Activated CD4-positive, alpha-beta T cell treated with anti-CD3 and anti-CD28 coated beads for 36 hours (primary cell): ENCODE data around the gene NUDT16L1. TPM values are rescaled to one million over a fixed set of nuclear protein-coding genes. Genes with fewer than 3 reads are reported as not detected.

Experiments
- ATAC-seq: fragments of 200-7000 bp; cut with Tn5 transposase; one replicate; pipeline ENCODE4 v1.10.0; 2021; ENCODE audit warnings: mild to moderate bottlenecking, moderate library complexity
- CTCF ChIA-PET: fragments of 350-600 bp; sonication (Branson Sonifier 250); formaldehyde crosslinking; loops from one replicate; lab custom pipeline; 2021; ENCODE audit warnings: antibody characterized with exemption; lab: Charles Lee
- POLR2A ChIA-PET: fragments of 350-600 bp; sonication (Branson Sonifier 250); formaldehyde crosslinking; loops from one replicate; lab custom pipeline; 2021; ENCODE audit warnings: antibody characterized with exemption, inconsistent platforms; lab: Charles Lee
- DNase-seq: peaks from one replicate; pipeline ENCODE4 v3.0.0-alpha.2; 2020
- H3K27ac Mint-ChIP-seq: one replicate; pipeline ENCODE4 v1.8.0; 2021; ENCODE audit warnings: mixed read lengths
- H3K27me3 Mint-ChIP-seq: one replicate; pipeline ENCODE4 v1.8.0; 2021; ENCODE audit warnings: mixed read lengths
- H3K36me3 Mint-ChIP-seq: one replicate; pipeline ENCODE4 v1.8.0; 2021; ENCODE audit warnings: low read depth, mixed read lengths
- H3K4me1 Mint-ChIP-seq: one replicate; pipeline ENCODE4 v1.8.0; 2021; ENCODE audit warnings: mixed read lengths
- H3K4me3 Mint-ChIP-seq: one replicate; pipeline ENCODE4 v1.8.0; 2021; ENCODE audit warnings: mild to moderate bottlenecking, moderate library complexity, mixed read lengths
- H3K9me3 Mint-ChIP-seq: one replicate; pipeline ENCODE4 v1.8.0; 2021; ENCODE audit warnings: low read depth, mixed read lengths
- intact Hi-C, 2 experiments: fragments of 100-400 bp; cut with DNase I in 1 of 2; cut with micrococcal nuclease in 1 of 2; formaldehyde crosslinking; loops; one replicate each; pipeline versions ENCODE4 v1.14.2 to v1.15.1; 2022 to 2024; cut with DNase I, micrococcal nuclease
- total RNA-seq, 2 experiments: library from RNA; stranded (reverse); gene quantifications; one replicate each; pipeline ENCODE4 v1.2.3, GENCODE V29; 2021

NUDT16L1 gene
- total RNA-seq, 2 experiments from 2014 or later, result 16.4 to 22.5 TPM

DNA sequence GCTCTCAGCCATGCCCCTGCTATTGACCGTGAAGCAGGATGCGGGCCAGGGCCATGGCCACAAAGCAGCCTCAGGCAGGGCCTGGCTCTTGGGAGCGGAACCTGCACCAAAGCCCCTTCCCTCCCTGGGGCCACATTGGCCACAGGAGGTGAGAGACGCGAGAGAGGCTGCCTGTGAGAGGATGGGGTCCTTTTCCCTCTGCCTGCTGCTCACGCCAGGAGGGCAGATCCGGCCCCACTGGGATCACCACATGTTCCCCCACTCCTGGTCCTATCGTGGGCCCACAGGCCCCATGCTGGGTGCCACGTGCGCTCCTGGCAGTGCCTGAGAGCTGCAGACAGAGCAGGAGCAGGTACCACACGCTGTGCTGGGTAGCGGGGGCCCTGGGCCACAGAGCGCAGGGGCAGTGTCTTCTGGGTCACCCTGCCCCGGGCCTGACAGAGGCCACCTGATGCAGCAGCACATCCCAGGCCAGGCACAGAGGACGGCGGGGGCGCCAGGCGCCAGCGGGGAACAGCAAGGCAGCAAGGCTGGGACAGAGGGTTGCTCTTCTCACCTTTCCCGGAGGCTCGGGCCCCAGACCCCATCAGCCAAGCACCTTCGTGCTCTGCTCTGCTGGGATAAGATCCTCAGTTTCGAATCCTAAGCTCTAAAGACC, 9.2 kb upstream of the NUDT16L1 start:
- Mint-ChIP-seq H3K9me3 (no peaks in the 10 kb centered on the region), H3K36me3 (peaks cover 12% of the 10 kb centered on the region), H3K27me3 (no peaks in the 10 kb centered on the region), H3K27ac (no peak overlapping the region), H3K4me3 (no peak overlapping the region), H3K4me1 (peaks cover 4% of the 10 kb centered on the region)
- ChIA-PET CTCF (interaction anchor here (1.2 to 1.3 kb wide), 2 partner anchors 10 to 11 kb away, joined by 3 read pairs; no protein-coding TSS in a partner anchor), POLR2A (no interaction called here)
- intact Hi-C loops, result no loop called here
- DNase-seq (no peak), ATAC-seq (no peak)

DNA sequence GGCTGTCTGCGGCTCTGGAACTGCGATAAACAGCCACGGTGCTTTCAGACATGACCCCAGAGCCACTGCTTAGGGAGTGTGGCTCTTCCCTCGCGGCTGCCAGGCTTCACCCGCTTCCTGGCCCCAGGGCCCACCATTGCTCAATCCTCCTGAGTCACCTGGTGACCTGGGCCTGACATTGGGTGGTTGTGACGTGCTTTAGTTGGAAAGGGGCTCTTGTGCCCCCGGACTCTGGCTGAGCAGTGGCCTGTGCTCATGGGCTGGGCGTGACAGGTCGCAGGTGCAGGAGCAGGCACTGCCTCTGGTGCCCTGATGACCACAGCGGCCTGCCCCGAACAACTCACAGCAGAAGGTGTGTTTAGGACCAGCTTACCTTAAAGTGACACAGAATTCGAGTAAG, 8.6 kb upstream of the NUDT16L1 start:
- ChIA-PET CTCF (interaction anchor here (1.2 kb wide), 1 partner anchor 11 kb away, joined by 3 read pairs; no protein-coding TSS in a partner anchor), POLR2A (no interaction called here)
- Mint-ChIP-seq H3K36me3 (peaks cover 10% of the 10 kb centered on the region), H3K27ac (no peak overlapping the region), H3K4me1 (peaks cover 4% of the 10 kb centered on the region), H3K4me3 (no peak overlapping the region), H3K9me3 (no peaks in the 10 kb centered on the region), H3K27me3 (no peaks in the 10 kb centered on the region)
- intact Hi-C loops, result no loop called here
- no peak for DNase-seq
- ATAC-seq, result no peak

DNA sequence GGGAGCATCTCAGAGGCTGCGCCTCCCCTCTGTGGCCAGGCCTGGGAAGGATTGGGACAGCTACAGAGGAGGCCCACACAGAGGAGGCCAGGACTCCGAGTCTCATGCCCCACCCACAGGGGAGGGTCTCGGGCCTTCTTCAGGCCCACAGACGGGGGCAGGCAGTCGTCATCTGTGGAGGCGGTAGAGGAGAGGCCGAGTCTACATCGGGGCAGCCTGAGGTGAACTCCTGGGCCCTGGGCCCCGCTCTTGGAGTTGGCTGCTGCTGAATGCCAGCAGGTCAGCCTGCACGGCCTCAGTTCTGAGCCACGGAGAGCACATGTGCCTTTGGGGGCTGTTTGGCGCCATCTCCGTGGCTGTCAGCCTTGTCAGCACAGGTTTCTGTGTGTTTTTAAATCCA, 8.1 kb upstream of the NUDT16L1 start:
- ChIA-PET CTCF (interaction anchor here (0.5 to 1.2 kb wide), 2 partner anchors 11 to 281 kb away, joined by 3 read pairs; no protein-coding TSS in a partner anchor), POLR2A (no interaction called here)

DNA sequence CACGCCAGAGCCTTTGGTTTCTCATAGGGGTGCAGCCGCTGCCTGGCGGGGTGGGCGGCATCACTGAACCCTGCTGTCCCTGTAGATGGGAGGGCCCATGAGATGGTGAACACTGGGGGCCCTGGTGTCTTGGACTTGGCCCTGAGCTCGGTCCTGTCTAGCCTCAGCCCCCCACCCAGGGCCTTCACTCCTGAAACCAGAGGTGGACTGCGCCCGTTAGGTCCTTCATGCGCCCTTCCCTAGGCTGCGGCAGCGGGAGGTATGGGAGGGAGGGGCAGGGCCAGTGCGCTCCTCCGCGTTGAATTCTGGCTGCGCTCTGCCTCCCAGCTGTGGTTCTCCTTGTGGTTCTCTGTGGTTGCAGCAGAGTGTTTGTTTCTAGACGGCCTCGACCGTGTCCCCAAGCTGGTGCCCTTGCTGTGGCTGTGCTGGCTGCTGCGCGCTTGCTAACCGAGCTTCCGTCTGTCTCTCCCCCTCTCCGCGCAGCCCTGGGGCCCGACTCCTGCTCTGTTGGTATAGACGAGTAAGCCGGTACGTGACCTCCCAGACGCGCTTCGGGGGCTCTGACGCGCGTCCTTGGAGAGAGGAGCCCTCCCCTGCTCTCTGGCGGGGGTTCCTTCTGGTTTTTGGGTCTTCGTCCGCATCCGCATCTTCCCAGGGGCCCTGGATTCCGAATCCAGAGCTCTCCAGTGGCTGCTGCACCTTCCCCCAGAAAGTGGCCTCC, 7.4 kb upstream of the NUDT16L1 start:
- DNase-seq (no peak), ATAC-seq (no peak)
- Mint-ChIP-seq H3K36me3 (peaks cover 10% of the 10 kb centered on the region), H3K4me3 (no peak overlapping the region), H3K9me3 (no peaks in the 10 kb centered on the region), H3K4me1 (peaks cover 4% of the 10 kb centered on the region), H3K27me3 (no peaks in the 10 kb centered on the region), H3K27ac (no peak overlapping the region)
- intact Hi-C loops, result no loop called here
- POLR2A ChIA-PET, result no interaction called here
- CTCF ChIA-PET, result interaction anchor here (0.5 kb wide), 1 partner anchor 280 kb away, joined by 3 read pairs; no protein-coding TSS in a partner anchor

More for the DNA sequence above, 8.1 kb upstream of the NUDT16L1 start:
- H3K27ac Mint-ChIP-seq, result no peak overlapping the region
- no peak for DNase-seq
- peaks cover 10% of the 10 kb centered on the region for H3K36me3 Mint-ChIP-seq
- peaks cover 4% of the 10 kb centered on the region for H3K4me1 Mint-ChIP-seq
- no peak for ATAC-seq
- H3K9me3 Mint-ChIP-seq, result no peaks in the 10 kb centered on the region
- H3K4me3 Mint-ChIP-seq, result no peak overlapping the region
- intact Hi-C loops, result no loop called here
- no peaks in the 10 kb centered on the region for H3K27me3 Mint-ChIP-seq

DNA sequence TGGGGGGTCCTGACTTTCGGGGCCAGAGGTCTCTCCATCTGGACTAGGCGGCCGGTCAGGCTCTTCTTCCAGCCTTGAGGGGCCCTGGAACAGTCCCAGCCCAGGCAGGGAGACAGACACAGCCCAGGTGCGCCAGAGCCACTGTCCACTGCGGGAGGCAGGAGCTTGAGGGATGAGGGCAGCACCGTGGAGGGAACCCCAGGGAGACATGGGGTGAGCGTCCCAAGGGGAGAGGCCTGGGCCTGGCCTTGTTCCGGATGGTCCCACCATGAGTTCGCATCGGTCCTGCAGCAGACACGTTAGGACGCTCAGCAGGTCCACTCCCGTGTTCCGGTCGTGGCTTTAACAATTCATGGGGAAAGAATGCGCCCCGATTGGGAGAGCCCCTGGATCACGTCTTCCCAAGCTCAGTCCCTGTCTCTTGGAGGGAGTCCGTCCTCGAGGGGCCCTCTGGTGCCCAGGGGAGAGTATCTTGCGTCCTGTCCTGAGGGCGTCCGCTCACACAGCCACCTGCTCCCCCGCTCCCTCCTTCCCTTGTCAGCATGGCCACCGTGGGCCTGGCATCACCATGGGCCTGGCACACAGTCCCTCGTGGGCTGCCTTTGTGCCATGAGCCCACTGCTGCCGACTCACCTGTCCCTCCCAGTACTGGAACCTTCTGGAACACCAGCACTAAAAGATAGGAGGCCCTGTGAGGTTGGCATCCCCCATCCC, 6.7 kb upstream of the NUDT16L1 start:
- intact Hi-C loops, result no loop called here
- no peaks in the 10 kb centered on the region for H3K9me3 Mint-ChIP-seq
- ATAC-seq (no peak), DNase-seq (no peak)
- H3K4me1 Mint-ChIP-seq, result peaks cover 4% of the 10 kb centered on the region
- no peak overlapping the region for H3K4me3 Mint-ChIP-seq
- ChIA-PET CTCF (no interaction called here), POLR2A (no interaction called here)
- no peaks in the 10 kb centered on the region for H3K27me3 Mint-ChIP-seq
- H3K36me3 Mint-ChIP-seq, result peaks cover 9% of the 10 kb centered on the region
- H3K27ac Mint-ChIP-seq, result no peak overlapping the region

DNA sequence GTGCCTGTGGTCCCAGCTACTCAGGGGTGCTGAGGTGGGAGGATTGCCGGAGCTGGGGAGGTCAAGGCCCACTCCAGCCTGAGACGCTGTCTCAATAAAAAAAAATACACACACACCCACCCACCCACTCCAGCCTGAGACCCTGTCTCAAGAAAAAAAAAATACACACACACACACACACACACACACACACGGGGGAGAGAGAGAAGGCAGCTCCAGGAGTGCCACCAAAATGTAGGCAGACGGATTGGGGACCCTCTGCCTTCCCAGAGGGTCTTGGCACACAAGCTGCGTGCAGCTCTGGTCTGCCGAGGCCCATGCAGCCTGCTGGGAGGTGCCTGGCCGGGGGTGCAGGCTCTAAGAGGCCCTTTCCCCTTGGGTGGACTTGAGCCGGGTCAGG, 5.9 kb upstream of the NUDT16L1 start:
- intact Hi-C loops, result no loop called here
- CTCF ChIA-PET, result no interaction called here
- DNase-seq (no peak), ATAC-seq (no peak)
- Mint-ChIP-seq H3K27ac (no peak overlapping the region), H3K4me3 (no peak overlapping the region), H3K9me3 (no peaks in the 10 kb centered on the region), H3K27me3 (no peaks in the 10 kb centered on the region), H3K4me1 (peaks cover 5% of the 10 kb centered on the region), H3K36me3 (peaks cover 8% of the 10 kb centered on the region)
- POLR2A ChIA-PET, result no interaction called here

DNA sequence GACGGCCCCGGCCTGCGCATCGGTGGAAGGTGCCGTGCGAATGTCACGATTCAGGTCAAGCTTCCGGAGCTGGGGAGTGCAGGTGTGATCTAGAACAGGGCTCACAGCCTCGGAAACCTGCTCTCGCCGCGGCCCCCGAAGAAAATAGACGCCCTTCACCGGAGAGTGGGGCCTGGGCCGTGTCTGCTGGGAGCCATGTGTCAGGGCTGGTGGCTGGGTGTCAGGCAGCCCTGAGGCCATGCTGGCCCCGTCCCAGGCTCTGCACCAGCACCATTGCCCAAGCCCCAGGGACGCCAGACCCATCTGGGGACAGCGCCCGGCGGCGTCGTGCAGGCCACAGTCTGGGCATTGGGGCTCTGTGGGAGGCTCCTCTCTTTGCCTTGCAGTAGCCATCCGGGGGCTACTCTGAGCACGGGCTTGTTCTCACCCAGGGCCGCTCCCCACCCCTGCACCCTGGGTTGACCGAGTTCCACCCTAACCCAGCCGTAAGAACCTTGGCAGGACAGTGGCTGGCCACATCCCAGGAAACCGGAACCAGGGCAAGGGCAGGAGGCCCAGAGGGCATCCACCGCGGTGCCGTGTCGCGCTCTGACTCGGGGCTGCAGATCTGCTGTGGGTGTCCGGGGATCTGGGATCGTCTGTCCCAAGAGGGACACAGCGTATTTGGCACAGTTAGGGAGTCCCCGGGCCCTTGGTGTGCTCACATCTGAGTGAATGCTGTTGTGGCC, 5.3 kb upstream of the NUDT16L1 start:
- H3K9me3 Mint-ChIP-seq, result no peaks in the 10 kb centered on the region
- POLR2A ChIA-PET, result no interaction called here
- no peaks in the 10 kb centered on the region for H3K27me3 Mint-ChIP-seq
- intact Hi-C loops, result no loop called here
- no peak overlapping the region for H3K27ac Mint-ChIP-seq
- DNase-seq (no peak), ATAC-seq (no peak)
- H3K4me1 Mint-ChIP-seq, result peaks cover 7% of the 10 kb centered on the region
- no peak overlapping the region for H3K4me3 Mint-ChIP-seq
- peaks cover 8% of the 10 kb centered on the region for H3K36me3 Mint-ChIP-seq
- CTCF ChIA-PET, result no interaction called here

DNA sequence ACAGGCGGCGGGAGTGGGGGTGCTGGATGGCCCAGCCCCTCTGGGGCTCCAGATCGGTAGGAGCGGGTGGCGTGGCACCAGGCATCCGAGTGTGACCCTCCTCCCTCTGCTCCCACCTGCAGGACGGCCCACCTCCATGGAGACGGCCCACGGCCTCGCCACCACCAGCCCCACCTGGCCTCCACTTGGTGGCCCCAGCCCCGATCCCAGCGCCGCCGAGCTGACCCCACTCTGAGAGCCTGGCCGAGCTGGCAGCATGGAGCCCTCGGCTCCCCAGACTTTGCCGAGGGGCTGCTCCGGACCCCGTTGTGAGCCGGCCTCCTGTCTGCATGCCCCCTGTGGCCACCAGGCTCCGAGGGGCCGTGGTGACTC, 4.7 kb upstream of the NUDT16L1 start:
- Mint-ChIP-seq H3K27ac (no peak overlapping the region), H3K27me3 (no peaks in the 10 kb centered on the region), H3K9me3 (no peaks in the 10 kb centered on the region), H3K36me3 (peaks cover 8% of the 10 kb centered on the region), H3K4me1 (peaks cover 8% of the 10 kb centered on the region), H3K4me3 (no peak overlapping the region)
- ATAC-seq (no peak), DNase-seq (no peak)
- ChIA-PET CTCF (no interaction called here), POLR2A (no interaction called here)
- intact Hi-C loops, result no loop called here

DNA sequence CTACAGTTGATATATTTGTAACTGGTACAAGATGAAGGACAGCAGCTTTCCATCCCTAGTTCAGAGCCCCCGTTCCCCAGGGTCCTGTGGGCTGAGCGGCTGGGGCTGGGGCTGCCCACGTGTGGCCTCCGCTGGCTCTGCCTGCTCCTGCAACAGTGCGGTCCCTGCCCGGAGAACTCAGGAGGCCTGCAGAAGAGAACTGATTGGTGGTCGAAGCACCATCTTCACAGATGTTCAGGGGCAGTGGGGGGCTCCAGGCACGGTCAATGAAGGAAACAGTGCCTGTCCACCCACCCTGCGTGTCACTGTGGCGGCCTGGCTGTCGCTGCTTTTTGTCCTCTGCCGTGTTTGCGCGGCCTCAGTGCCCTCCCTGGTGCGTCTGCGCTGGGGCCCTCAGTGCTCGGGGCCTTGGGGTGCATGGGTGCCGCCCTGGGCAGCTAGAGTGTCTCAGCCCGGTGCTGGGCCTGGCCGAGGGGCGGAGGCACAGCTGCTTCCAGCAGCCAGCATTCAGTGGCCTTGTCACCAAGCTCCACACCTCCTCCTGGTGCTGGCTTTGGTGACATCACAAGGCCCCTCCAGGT, 4.2 kb upstream of the NUDT16L1 start:
- no peaks in the 10 kb centered on the region for H3K9me3 Mint-ChIP-seq
- H3K4me1 Mint-ChIP-seq, result peaks cover 8% of the 10 kb centered on the region
- H3K27me3 Mint-ChIP-seq, result no peaks in the 10 kb centered on the region
- CTCF ChIA-PET, result no interaction called here
- no peak overlapping the region for H3K4me3 Mint-ChIP-seq
- DNase-seq, result no peak
- peaks cover 8% of the 10 kb centered on the region for H3K36me3 Mint-ChIP-seq
- H3K27ac Mint-ChIP-seq, result no peak overlapping the region
- intact Hi-C loops, result no loop called here
- no peak for ATAC-seq
- POLR2A ChIA-PET, result no interaction called here

DNA sequence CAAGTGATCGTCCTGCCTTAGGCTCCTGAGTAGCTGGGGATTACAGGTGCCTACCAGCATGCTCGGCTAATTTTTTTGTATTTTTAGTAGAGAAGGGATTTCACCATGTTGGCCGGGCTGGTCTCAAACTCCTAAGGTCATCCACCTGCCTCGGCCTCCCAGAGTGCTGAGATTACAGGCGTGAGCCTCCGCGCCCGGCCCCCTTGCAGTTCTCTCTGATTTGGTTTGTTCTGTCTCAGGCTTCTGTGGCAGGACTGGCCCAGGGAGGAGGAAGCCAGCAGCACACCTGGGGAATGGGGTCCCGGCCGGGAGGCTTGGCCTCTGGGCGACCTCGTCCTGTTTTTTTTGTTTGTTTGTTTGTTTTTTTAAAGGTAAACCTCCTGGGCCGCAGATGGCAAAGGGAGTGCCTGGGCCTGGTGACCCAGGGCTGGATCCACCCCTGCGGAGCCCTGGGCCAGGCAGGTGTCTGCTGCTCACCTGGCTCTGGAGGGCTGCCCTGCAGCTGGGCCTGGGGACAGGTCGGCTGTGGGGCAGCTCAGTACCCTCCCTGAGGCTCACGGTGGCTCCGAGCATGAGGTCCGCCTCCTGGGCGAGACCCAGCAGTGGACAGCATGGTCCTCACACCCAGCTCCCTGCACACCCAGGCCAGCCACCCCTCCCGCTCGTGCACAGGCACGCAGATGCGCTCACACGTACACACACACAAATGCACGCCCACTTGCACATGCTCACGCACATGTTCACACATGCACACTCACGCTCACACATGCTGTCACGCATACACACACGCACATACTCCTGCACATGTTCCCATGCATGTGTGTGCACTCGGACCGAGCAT, 3.3 kb upstream of the NUDT16L1 start:
- H3K27me3 Mint-ChIP-seq, result no peaks in the 10 kb centered on the region
- H3K9me3 Mint-ChIP-seq, result no peaks in the 10 kb centered on the region
- no peak overlapping the region for H3K27ac Mint-ChIP-seq
- peaks cover 11% of the 10 kb centered on the region for H3K4me1 Mint-ChIP-seq
- ATAC-seq (no peak), DNase-seq (no peak)
- H3K4me3 Mint-ChIP-seq, result no peak overlapping the region
- CTCF ChIA-PET, result no interaction called here
- POLR2A ChIA-PET, result no interaction called here
- peaks cover 4% of the 10 kb centered on the region for H3K36me3 Mint-ChIP-seq
- intact Hi-C loops, result loop anchor here in 1 of 2 experiments (5.0 kb wide), 2 partner anchors 263 to 338 kb away; partner anchors contain the start of genes DNAJA3 and PAM16
